Middle frontal gyrus (tissue), 1 donor: ENCODE results near the gene FBXO31.

ENCODE experiments used
- DNase-seq: peaks from one replicate; pipeline ENCODE4 v3.0.0-alpha.2; 2015; ENCODE audit warnings: low spot score; ENCODE audit errors: extremely low spot score

Gene FBXO31

DNA sequence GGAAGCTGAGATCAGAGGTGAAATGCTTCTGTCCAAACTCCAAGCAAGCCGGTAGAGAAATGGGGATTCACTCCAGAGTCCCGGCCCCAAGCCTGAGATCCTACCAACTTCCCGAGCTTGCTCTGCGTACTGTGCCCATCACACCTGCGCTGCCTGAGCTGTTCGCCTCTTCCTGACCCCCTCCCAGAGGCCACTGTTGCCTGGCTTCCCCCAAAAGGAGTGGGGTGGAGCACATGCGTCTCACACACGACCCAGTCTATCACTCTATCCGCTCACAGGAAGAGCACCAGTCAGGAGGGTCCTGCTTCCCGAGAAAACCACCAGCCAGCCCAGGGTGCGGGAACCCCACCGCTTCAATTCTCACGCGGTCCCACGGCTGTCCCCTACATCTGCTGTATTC lies 52.9 kb downstream of the FBXO31 start:
- DNase-seq, result no peak

DNA sequence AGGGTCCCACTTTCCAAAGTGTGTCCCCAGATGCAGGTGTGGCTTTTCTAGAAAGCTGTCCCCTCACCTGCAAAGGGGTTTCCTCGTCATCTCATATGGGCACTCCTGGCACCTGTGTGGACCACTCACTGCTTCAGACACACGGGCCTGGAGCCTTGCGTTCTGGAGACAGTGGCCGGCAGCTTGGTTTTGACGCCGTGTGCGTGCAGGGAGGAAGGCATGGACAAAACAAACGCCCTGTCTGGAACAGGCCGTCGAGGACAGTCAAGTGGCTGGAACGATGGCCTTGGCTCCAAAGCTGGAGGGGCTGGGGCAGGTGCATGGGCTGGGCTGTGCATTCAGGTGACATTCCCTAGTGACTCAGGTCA lies 53.3 kb downstream of the FBXO31 start:
- no peak for DNase-seq

- DNase-seq, result no peak
These were observed 53.9 kb downstream of the FBXO31 start for GRCh38 chr16:87329436-87330256.

DNA sequence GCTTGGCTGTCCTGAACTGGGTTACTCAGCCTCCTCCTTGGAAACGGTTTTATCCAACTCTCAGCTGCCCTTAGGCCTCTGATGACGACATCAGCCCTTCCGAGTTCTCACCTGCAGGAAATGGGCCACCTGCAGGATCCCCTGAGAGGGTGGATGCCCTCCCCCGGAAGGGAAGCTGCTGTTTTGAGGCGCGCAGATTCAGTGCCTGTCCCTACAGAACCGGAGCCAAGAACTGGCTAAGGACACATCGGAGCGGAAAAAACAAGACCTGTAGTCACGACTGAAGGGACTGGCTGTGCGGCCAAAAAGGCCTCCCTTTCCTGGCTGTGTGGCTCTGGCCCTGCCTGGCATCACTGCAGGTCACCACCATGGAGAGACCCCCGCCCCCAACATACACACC lies 54.7 kb downstream of the FBXO31 start:
- no peak for DNase-seq

DNA sequence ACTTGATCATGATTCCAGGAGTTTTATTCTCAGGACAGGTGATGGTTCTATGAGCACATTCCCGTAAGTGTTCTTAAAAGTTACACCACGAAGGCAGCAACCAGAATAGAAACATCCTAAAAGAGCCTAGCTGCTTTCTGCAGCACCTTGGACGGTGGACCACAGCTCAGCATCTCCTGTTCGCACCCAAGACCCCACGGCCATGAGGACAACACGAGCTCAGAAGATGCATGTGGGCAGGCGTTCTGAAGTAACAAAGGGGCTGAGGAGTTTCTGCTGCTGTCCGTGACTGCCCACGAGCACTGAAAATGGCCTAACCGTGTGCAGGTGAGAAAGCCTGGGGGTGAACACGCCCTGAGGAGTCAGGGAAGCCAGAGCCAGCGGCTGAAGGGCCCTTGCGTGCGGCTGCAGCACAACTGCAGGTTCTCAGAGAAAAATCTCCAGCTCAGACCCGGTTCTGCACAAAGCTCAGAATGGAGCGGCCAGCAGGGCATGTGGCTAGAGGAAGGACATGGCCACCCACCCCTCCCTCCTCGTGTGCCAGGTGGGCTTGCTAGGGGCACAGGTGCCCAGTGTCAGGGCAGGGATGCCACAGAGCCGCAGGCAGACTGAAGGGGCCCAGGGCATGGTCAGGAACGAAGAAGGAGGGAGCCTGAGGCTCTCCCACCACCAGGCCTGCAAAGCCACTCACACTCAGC lies 55.6 kb downstream of the FBXO31 start:
- DNase-seq, result no peak

DNA sequence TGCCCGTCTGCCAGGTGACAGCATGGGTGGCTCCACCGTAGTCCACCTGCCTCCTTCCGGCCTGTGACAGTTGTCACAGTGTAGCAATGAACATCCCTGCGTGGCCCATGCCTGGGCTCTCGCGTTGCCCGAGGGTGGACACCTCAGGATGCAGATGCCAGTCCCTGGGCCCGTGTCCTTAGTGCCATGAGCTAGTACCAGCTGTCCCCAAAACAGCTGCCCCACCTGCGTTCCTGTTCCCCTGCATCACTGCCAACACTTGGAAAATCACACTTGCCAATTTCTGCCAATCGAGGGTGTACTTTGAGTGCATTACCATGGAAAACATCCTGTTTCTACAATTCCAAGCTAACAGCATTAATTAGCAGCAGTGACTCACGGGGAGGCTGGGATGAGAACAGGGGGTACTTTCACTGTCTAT lies 57.4 kb downstream of the FBXO31 start:
- no peak for DNase-seq

GRCh38 chr16:87325423-87325858 lies 58.1 kb downstream of the FBXO31 start:
- DNase-seq, result no peak

- DNase-seq, result no peak
These were observed 58.9 kb downstream of the FBXO31 start for GRCh38 chr16:87324411-87325275.

- no peak for DNase-seq
These were observed 59.7 kb downstream of the FBXO31 start for GRCh38 chr16:87323727-87324410.

DNA sequence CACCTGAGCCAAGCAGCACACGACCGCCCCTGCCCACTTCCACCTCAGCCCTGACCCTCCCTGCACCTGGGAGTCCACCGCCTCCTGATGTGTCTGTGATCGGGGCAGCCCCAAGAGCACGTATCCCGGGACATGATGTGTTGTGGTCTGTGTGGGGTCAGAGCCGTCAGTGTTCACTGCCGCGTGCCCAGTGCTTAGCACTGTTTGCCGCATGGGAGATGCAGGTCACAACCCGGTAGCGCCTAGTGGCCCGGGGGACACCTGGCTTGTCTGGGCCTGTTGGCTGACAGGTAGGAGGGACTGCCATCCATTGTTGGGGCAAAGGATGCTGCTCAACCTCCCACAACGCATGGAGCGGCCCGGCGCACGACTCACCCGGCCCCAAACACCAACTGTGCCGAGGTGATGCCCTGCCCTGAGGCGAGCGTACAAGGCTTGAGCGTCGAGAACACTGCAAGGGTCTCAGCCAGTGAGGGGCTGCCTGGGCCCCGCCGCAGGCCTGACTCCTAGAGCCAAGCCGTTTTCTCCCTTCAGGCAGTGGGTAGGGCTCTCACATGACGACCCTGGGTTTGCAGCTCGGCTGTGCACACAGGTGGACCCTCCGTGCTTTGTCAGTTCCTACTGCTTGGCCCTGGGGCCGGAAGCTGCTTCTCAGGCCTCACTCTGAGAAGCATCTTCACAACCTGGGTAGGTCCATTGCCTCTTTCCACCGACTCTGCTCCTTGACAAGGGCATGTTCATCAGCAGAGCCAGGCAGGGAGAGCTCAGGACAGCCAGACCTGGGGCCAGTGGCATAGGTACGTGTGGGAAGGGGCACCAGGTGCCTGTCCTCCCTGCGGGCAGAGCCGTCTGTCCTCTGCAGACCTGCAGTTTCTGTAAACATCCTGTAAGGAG lies 60.5 kb downstream of the FBXO31 start:
- no peak for DNase-seq

- no peak for DNase-seq
These were observed 61.2 kb downstream of the FBXO31 start for GRCh38 chr16:87322360-87322759.

- no peak for DNase-seq
These were observed 62.1 kb downstream of the FBXO31 start for GRCh38 chr16:87321336-87322107.

GRCh38 chr16:87320510-87321227 lies 62.9 kb downstream of the FBXO31 start:
- no peak for DNase-seq

- DNase-seq, result no peak
These were observed 63.5 kb downstream of the FBXO31 start for GRCh38 chr16:87319997-87320491.

DNA sequence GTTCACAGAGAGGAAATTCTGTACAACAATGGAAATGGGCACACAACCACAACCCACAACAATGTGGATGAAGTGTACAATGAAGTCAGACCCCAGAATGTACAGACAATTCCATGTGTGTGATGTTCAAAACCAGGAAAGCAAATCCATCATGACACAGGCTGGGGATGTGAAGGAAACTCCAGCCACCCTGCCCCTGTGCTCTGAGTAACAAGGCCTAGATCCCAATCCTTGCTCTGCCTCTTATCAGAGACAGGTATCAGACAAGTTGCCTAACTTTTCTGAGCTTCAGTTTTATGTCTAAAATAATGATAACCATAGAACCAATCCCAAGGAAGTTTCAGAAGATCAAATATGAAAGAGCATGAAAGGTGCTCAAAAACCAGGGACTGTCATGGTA lies 64.6 kb downstream of the FBXO31 start:
- DNase-seq, result no peak

DNA sequence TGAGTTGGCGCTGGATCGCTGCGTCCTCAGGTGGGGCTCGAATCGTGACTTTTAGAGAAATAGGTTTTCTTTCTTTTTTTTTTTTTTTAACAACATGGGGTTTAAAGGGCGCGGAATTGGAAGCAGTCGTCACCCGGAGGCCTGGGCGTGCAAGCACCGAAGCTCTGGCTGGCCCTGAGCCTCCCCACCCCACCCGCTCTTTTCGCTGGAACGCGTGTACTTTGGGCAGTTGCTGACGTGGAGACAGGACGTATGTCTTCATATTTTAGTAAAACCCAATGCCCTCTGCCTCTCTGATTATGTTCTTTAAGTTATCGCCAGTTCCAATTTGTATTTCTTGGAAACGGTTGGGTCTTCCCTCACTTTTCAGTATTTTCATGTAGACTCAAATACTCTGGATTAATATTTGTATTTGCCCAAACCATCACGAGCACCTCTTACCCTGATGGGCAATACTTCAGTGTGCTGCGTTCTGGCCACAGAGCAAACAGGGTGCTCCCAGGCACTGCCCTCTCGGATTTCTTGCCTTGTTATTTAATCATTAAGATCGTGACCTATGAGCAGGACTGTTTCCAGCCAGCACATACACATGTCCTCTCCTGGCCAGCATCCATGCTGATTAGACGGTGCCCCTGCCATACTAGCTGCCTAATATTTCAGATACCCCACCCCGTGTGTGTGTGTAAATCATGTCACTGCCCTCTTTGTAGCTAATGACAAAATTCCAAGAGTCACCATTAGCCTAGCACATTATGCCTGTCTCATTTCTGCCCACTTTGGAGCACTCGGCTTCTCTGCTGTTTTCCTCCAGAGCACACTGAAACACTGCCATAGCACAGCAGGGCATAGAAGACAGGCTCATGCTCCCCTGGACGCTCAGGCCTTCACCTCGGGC lies 65.6 kb downstream of the FBXO31 start:
- no peak for DNase-seq

DNA sequence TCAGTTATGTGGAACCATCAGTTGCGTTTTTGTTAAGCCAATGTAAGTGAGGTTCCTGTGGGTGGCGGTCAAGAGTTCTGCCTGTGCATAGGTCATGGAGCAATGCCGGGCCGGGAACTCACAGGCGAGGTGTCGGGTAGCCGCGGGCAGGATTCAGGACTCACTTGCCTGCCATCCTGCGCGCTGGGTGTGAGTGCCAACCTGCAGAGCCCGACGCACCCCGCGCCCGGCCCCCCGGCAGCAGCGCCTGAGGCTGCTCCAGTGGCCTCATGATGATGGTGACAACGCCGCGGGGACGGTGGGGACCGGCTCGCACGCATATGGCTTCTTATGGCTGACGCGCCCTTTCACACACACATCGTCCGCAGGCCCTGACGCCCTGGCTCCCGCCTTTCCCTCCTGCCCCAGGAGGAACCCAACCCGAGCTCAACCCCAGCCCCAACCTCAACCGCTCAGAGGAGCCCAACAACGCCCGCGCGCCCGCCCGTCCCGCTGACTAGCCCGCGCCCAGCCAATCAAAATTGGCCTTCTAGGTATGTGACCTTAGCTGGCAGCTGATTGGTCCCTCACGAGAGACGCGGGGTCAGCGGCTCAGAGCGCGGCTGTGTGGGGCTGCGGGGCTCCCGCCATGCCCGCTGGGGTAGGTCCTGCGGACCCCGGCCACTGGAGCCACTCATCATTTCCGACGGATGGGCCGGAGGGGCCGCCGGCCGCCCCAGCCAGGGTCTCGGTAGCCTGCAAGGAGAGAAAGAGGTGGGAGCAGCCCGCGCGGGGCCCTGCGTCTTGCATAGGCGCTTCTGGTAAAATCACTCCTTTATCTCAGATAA lies 66.4 kb downstream of the FBXO31 start, which contains the start of gene C16orf95:
Gene C16orf95 (minus strand): TSS at position 470 of the 827 bp plus-strand sequence. CDS start 150 bp downstream, at position 320.
- peak; percentile 96 for DNase-seq
